K562 (cell line): ENCODE results near the gene ARFGAP3. TPM values are rescaled to one million over a fixed set of nuclear protein-coding genes. Genes with fewer than 3 reads are reported as not detected.

Experiments used
- ATAC-seq: fragments of 200-7000 bp; cut with Tn5 transposase; 3 replicates; pipeline ENCODE4 v1.9.1; 2020; ENCODE audit warnings: moderate library complexity
- BruUV-seq: library from RNA; stranded (reverse); fragments of 400-500 nt; replicated peaks from 2 replicates; lab custom pipeline; 2021; lab: Mats Ljungman, UMichigan
- CTCF ChIA-PET: fragments of 300-600 bp; formaldehyde crosslinking; extraction: SDS; loops from one replicate; lab custom pipeline; 2021; ENCODE audit warnings: low intra/inter-chr PET ratio; lab: Yijun Ruan, JAX
- POLR2A ChIA-PET: fragments of 300-600, 350-650 bp; sonication (Branson Sonifier 250); formaldehyde crosslinking; extraction: SDS; loops from one replicate; lab custom pipeline; 2021; ENCODE audit warnings: antibody characterized with exemption, inconsistent platforms; lab: Yijun Ruan, JAX
- DNase-seq, 4 experiments: peaks; one replicate each; pipeline versions ENCODE4 v3.0.0 to v3.0.0-alpha.2; 2011 to 2018; ENCODE audit warnings: low spot score in 3 of 4, mixed read lengths in 3 of 4; ENCODE audit errors: extremely low read depth in 1 of 4
- FAIRE-seq: peaks from 2 replicates; lab custom pipeline; 2011; peaks lifted over from hg19 to GRCh38; lab: Jason Lieb, UNC
- H2AFZ ChIP-seq: 2 replicates; pipeline ENCODE4 v1.6.0; 2011; ENCODE audit warnings: low read depth, low read length, control low read depth, inconsistent platforms
- H3K27ac ChIP-seq: fragments of 200-600 bp; 3 replicates; pipeline ENCODE4 v1.8.0; 2011; ENCODE audit warnings: low read depth, mild to moderate bottlenecking, control low read depth, inconsistent platforms, low read length, moderate library complexity, mixed read lengths; ENCODE audit errors: extremely low read depth
- H3K27me3 ChIP-seq, 2 experiments: fragments of 300-600 bp in 1 of 2; 2 replicates in 1 of 2; 3 replicates in 1 of 2; pipeline versions ENCODE4 v1.6.0 to v1.8.0; 2011; ENCODE audit warnings: inconsistent platforms in 2 of 2, low read length in 2 of 2, mild to moderate bottlenecking in 1 of 2, mixed read lengths in 1 of 2, moderate library complexity in 1 of 2; ENCODE audit not compliant: control insufficient read depth in 2 of 2, insufficient read depth in 2 of 2
- H3K36me3 ChIP-seq: fragments of 300-600 bp; 3 replicates; pipeline ENCODE4 v1.8.0; 2011; ENCODE audit warnings: mild to moderate bottlenecking, low read length, inconsistent platforms; ENCODE audit not compliant: control insufficient read depth, insufficient read depth
- H3K4me1 ChIP-seq, 2 experiments: fragments of 200-600 bp in 1 of 2; replicated peaks in 1 of 2; 2 replicates in 1 of 2; 3 replicates in 1 of 2; pipeline versions ENCODE4 v1.5.1 to v1.8.0; 2011; ENCODE audit warnings: inconsistent platforms in 2 of 2, low read length in 2 of 2, mild to moderate bottlenecking in 1 of 2, mixed read lengths in 1 of 2, moderate library complexity in 1 of 2; ENCODE audit not compliant: control insufficient read depth in 2 of 2, insufficient read depth in 2 of 2
- H3K4me2 ChIP-seq: 2 replicates; pipeline ENCODE4 v1.6.1; 2011; ENCODE audit warnings: low read length, control low read depth, inconsistent platforms, mixed read lengths; ENCODE audit not compliant: insufficient read depth
- H3K4me3 ChIP-seq: fragments of 200-600 bp; sonication (generic), shearing (Covaris generic); 2 replicates; pipeline ENCODE4 v1.5.1; 2016; ENCODE audit warnings: control low read depth, inconsistent platforms
- H3K79me2 ChIP-seq: fragments of 200-600 bp; 3 replicates; pipeline ENCODE4 v1.8.0; 2011; ENCODE audit warnings: low read length, inconsistent platforms; ENCODE audit not compliant: control insufficient read depth, insufficient read depth
- H3K9ac ChIP-seq, 2 experiments: 2 replicates each; pipeline versions ENCODE4 v1.6.0 to v1.6.1; 2011; ENCODE audit warnings: low read depth in 2 of 2, low read length in 2 of 2, control low read depth in 1 of 2, inconsistent platforms in 1 of 2, mild to moderate bottlenecking in 1 of 2, mixed read lengths in 1 of 2; ENCODE audit not compliant: insufficient read depth in 1 of 2
- H3K9me1 ChIP-seq: one replicate; pipeline ENCODE4 v1.6.0; 2011; ENCODE audit warnings: inconsistent platforms, mild to moderate bottlenecking, low read length, moderate library complexity; ENCODE audit not compliant: control insufficient read depth, insufficient read depth
- H3K9me3 ChIP-seq: replicated peaks from 2 replicates; pipeline ENCODE4 v1.5.1; 2011; ENCODE audit warnings: low read depth, low read length, inconsistent platforms; ENCODE audit not compliant: control insufficient read depth, insufficient read depth
- H4K20me1 ChIP-seq: replicated peaks from 2 replicates; pipeline ENCODE4 v1.6.1; 2011; ENCODE audit warnings: low read length, inconsistent platforms, mixed read lengths; ENCODE audit not compliant: control insufficient read depth, insufficient read depth
- COPS2 ChIP-seq: fragments of 450-650 bp; conservative IDR thresholded peaks from 2 replicates; pipeline ENCODE4 v1.6.1; 2016; ENCODE audit warnings: mild to moderate bottlenecking, moderate library complexity
- E2F4 ChIP-seq: sonication (generic); formaldehyde crosslinking; IDR thresholded peaks from 2 replicates; pipeline ENCODE4 v1.8.0; 2022; ENCODE audit warnings: mild to moderate bottlenecking, low read depth, missing genetic modification reagents
- ETV5 ChIP-seq: sonication (generic); formaldehyde crosslinking; IDR thresholded peaks from 2 replicates; pipeline ENCODE4 v1.4.0; 2020; ENCODE audit warnings: low read depth, mild to moderate bottlenecking, missing genetic modification reagents
- HMG20A ChIP-seq: fragments of 450-650 bp; formaldehyde crosslinking; conservative IDR thresholded peaks from 2 replicates; pipeline ENCODE4 v1.4.0; 2020; ENCODE audit warnings: mild to moderate bottlenecking, mixed read lengths
- HOMEZ ChIP-seq: fragments of 250-450 bp; sonication (Bioruptor Pico); IDR thresholded peaks from 2 replicates; pipeline ENCODE4 v1.4.0; 2020; ENCODE audit warnings: mild to moderate bottlenecking, moderate library complexity
- NEUROD1 ChIP-seq: fragments of 150-350 bp; IDR thresholded peaks from 2 replicates; pipeline ENCODE4 v1.6.1; 2014; ENCODE audit warnings: borderline replicate concordance, low read length, low read depth; ENCODE audit not compliant: partially characterized antibody
- PHB ChIP-seq: fragments of 250-450 bp; sonication (Bioruptor Pico); IDR thresholded peaks from 2 replicates; pipeline ENCODE4 v1.5.0; 2021
- PHTF2 ChIP-seq: fragments of 250-450 bp; sonication (Bioruptor Pico); IDR thresholded peaks from 2 replicates; pipeline ENCODE4 v1.5.0; 2021; ENCODE audit warnings: mild to moderate bottlenecking
- POLR3A ChIP-seq: IDR thresholded peaks from 2 replicates; pipeline ENCODE4 v1.6.1; 2011; ENCODE audit warnings: borderline replicate concordance, mild to moderate bottlenecking, moderate library complexity; ENCODE audit not compliant: insufficient read length, insufficient read depth; ENCODE audit errors: extremely low read depth
- RCOR1 ChIP-seq, 2 experiments: IDR thresholded peaks; 2 replicates each; pipeline ENCODE4 v1.6.1; 2012; ENCODE audit warnings: low read depth in 2 of 2, low read length in 2 of 2, borderline replicate concordance in 1 of 2, improper control_type of control experiment in 1 of 2
- SETDB1 ChIP-seq: IDR thresholded peaks from one replicate; pipeline ENCODE4 v1.6.1; 2012; ENCODE audit warnings: low read length, control low read depth, inconsistent platforms
- SREBF2 ChIP-seq: sonication (generic); formaldehyde crosslinking; IDR thresholded peaks from 2 replicates; pipeline ENCODE4 v1.4.0; 2020; ENCODE audit warnings: mild to moderate bottlenecking, missing genetic modification reagents
- TFAM ChIP-seq: fragments of 250-450 bp; sonication (Bioruptor Pico); conservative IDR thresholded peaks from 2 replicates; pipeline ENCODE4 v1.5.0; 2021; ENCODE audit warnings: mild to moderate bottlenecking, moderate library complexity
- TRIM25 ChIP-seq: fragments of 450-650 bp; IDR thresholded peaks from 2 replicates; pipeline ENCODE4 v1.7.0; 2016; ENCODE audit warnings: borderline replicate concordance
- VEZF1 ChIP-seq: fragments of 200-800 bp; sonication (Bioruptor generic); IDR thresholded peaks from 2 replicates; pipeline ENCODE4 v1.6.1; 2017; ENCODE audit warnings: missing genetic modification characterization, missing compliant biosample characterization
- YBX1 ChIP-seq: fragments of 450-650 bp; IDR thresholded peaks from 2 replicates; pipeline ENCODE4 v1.7.1; 2016; ENCODE audit warnings: mild to moderate bottlenecking
- ZEB2 ChIP-seq: fragments of 450-650 bp; IDR thresholded peaks from 2 replicates; pipeline ENCODE4 v1.6.1; 2016
- ZNF263 ChIP-seq: sonication (generic); formaldehyde crosslinking; IDR thresholded peaks from 2 replicates; pipeline ENCODE4 v1.8.0; 2022; ENCODE audit warnings: mild to moderate bottlenecking, missing genetic modification reagents, borderline replicate concordance
- ZNF507 ChIP-seq: conservative IDR thresholded peaks from 2 replicates; pipeline ENCODE4 v1.6.1; 2017; ENCODE audit warnings: missing genetic modification characterization, missing compliant biosample characterization
- WGBS: fragments of 100-300 bp; shearing (Covaris generic); methylation state at CpG from one replicate; pipeline ENCODE4 v1.1.6; 2016; ENCODE audit warnings: low coverage, mixed read lengths; ENCODE audit not compliant: insufficient coverage; ENCODE audit errors: missing lambda C conversion rate; 5-methylcytosine and 5-hydroxymethylcytosine counted together
- in situ Hi-C: fragments of 300-500 bp; cut with MboI; formaldehyde crosslinking; loops from 4 replicates; pipeline ENCODE4 v1.15.0; 2018; ENCODE audit warnings: inconsistent platforms, mixed read lengths
- intact Hi-C: fragments of 100-400 bp; cut with micrococcal nuclease; formaldehyde crosslinking; loops from 2 replicates; pipeline ENCODE4 v1.14.2; 2022
- polyA plus RNA-seq, 8 experiments: library from polyadenylated mRNA; depleted of rRNA in 4 of 8; stranded (reverse) in 5 of 8; unstranded in 3 of 8; fragments of >200 nt; fragmentation: Nextera tagmentation in 2 of 8; fragmentation: Illumina TruSeq in 1 of 8; extraction: Ambion mirVana in 2 of 8; extraction: Trizol in 1 of 8; gene quantifications; 2 replicates each; pipeline versions ENCODE4 v1.2.1 to v1.2.3, GENCODE V29; 2011 to 2014; ENCODE audit warnings: inconsistent platforms in 1 of 8, missing spikeins in 1 of 8
- total RNA-seq, 7 experiments: library from RNA; depleted of rRNA in 6 of 7; stranded (reverse); fragments of >200 nt in 6 of 7; fragmentation: Illumina TruSeq in 2 of 7; extraction: Trizol in 2 of 7; gene quantifications; 2 replicates each; pipeline versions ENCODE4 v1.2.1 to v1.2.3, GENCODE V29; 2011 to 2021; ENCODE audit warnings: low replicate concordance in 1 of 7

The ARFGAP3 gene
- total and polyA plus RNA-seq, 9 of the 15 experiments (the other 6 are each of a cell fraction or from before 2014, with no cell fraction given): 14.2 to 31.9 (median 22.7) TPM

- 67% methylated on average over 6 of the region's 8 CpGs for WGBS
- Histone ChIP-seq H3K9me3 (no peaks in the 10 kb centered on the region), H3K4me3 (no peak overlapping the region), H3K9me1 (no peaks in the 10 kb centered on the region), H3K36me3 (peaks cover 38% of the 10 kb centered on the region; the same call in 2 of the 3 replicates), H2AFZ (no peak overlapping the region), H3K27me3 (no peaks in the 10 kb centered on the region), H3K4me2 (no peak overlapping the region), H4K20me1 (no peaks in the 10 kb centered on the region), H3K4me1 (no peaks in the 10 kb centered on the region), H3K9ac (no peak overlapping the region), H3K27ac (no peak overlapping the region), H3K79me2 (no peaks in the 10 kb centered on the region)
- in situ Hi-C loops (no loop called here), intact Hi-C loops (no loop called here)
- no TSS peak for BruUV-seq
- DNase-seq (no peak), ATAC-seq (no peak), FAIRE-seq (no peak)
- ChIA-PET POLR2A (interaction anchor here (0.6 to 0.9 kb wide), 3 partner anchors 17 to 364 kb away, joined by 3 to 4 read pairs (median 3); no protein-coding TSS in a partner anchor), CTCF (no interaction called here)
- no peak for TF ChIP-seq HOMEZ (CRISPR knock-in tag)
- no peak for TF ChIP-seq E2F4 (CRISPR knock-in tag)
- TF ChIP-seq SETDB1: no peak
- TF ChIP-seq HMG20A: no peak
- no peak for TF ChIP-seq TRIM25
- no peak for TF ChIP-seq PHB
- no peak for TF ChIP-seq TFAM
- no peak for TF ChIP-seq ETV5 (CRISPR knock-in tag)
- no peak for TF ChIP-seq ZNF507 (tag)
- no peak for TF ChIP-seq NEUROD1
- no peak for TF ChIP-seq YBX1
- TF ChIP-seq COPS2: no peak
- TF ChIP-seq RCOR1 (IDR thresholded peaks at IDR 0.05; ENCODE audit: borderline replicate concordance in 1 of 2, low read depth in 2 of 2, low read length in 2 of 2): no peak
- no peak for TF ChIP-seq PHTF2 (CRISPR knock-in tag)
- TF ChIP-seq VEZF1 (CRISPR knock-in tag): no peak
- no peak for TF ChIP-seq SREBF2
- TF ChIP-seq ZEB2: no peak
- TF ChIP-seq POLR3A: no peak
- TF ChIP-seq ZNF263 (CRISPR knock-in tag): no peak
Measured at GRCh38 chr22:42877158-42877557, 20.1 kb upstream of the ARFGAP3 start.
